HepG2 (cell line): Measurements from ENCODE around the gene ZMYND8. TPM values are rescaled to one million over a fixed set of nuclear protein-coding genes. Genes with fewer than 3 reads are reported as not detected.
A peak's percentile ranks its signal among the peaks of the same experiment; 100 is the strongest.

Experiments used
- EZH2 ChIP-seq: conservative IDR thresholded peaks from 2 replicates; pipeline ENCODE4 v1.6.1; 2012; ENCODE audit warnings: mild to moderate bottlenecking, low read depth, low read length, moderate library complexity
- GMEB2 ChIP-seq: IDR thresholded peaks from 2 replicates; pipeline ENCODE4 v1.6.1; 2016; ENCODE audit warnings: missing biosample characterization, missing genetic modification reagents, low read depth
- HOMEZ ChIP-seq: IDR thresholded peaks from 2 replicates; pipeline ENCODE4 v1.6.1; 2016; ENCODE audit warnings: low read depth
- ISX ChIP-seq: sonication (generic); formaldehyde crosslinking; conservative IDR thresholded peaks from 2 replicates; pipeline ENCODE4 v1.5.0; 2020; ENCODE audit warnings: missing genetic modification reagents
- PLSCR1 ChIP-seq: sonication (generic); formaldehyde crosslinking; IDR thresholded peaks from 2 replicates; pipeline ENCODE4 v1.5.0; 2020; ENCODE audit warnings: missing genetic modification reagents, mild to moderate bottlenecking, borderline replicate concordance
- POLR2AphosphoS2 ChIP-seq: IDR thresholded peaks from 2 replicates; pipeline ENCODE4 v1.6.1; 2011; ENCODE audit warnings: low read depth, low read length, improper control_type of control experiment
- PRDM15 ChIP-seq: sonication (generic); formaldehyde crosslinking; IDR thresholded peaks from 2 replicates; pipeline ENCODE4 v1.4.0; 2020; ENCODE audit warnings: missing genetic modification reagents
- RARA ChIP-seq: IDR thresholded peaks from 2 replicates; pipeline ENCODE4 v1.6.1; 2016; ENCODE audit warnings: missing genetic modification reagents, missing compliant biosample characterization
- SMAD1 ChIP-seq: sonication (generic); formaldehyde crosslinking; IDR thresholded peaks from 2 replicates; pipeline ENCODE4 v1.4.0; 2020; ENCODE audit warnings: missing genetic modification reagents, low read depth, mild to moderate bottlenecking, borderline replicate concordance
- ZBED4 ChIP-seq: sonication (generic); formaldehyde crosslinking; IDR thresholded peaks from 2 replicates; pipeline ENCODE4 v1.4.0; 2020; ENCODE audit warnings: missing genetic modification reagents, borderline replicate concordance
- ZBTB38 ChIP-seq: sonication (generic); formaldehyde crosslinking; IDR thresholded peaks from 2 replicates; pipeline ENCODE4 v1.5.1; 2020; ENCODE audit warnings: mild to moderate bottlenecking, missing genetic modification reagents
- ZNF138 ChIP-seq: sonication (generic); formaldehyde crosslinking; IDR thresholded peaks from 2 replicates; pipeline ENCODE4 v1.5.0; 2020; ENCODE audit warnings: mild to moderate bottlenecking, low read depth, missing genetic modification reagents
- ZNF33A ChIP-seq: sonication (generic); formaldehyde crosslinking; IDR thresholded peaks from 2 replicates; pipeline ENCODE4 v1.5.1; 2020; ENCODE audit warnings: missing genetic modification reagents, mild to moderate bottlenecking, moderate library complexity, borderline replicate concordance
- ZNF362 ChIP-seq: sonication (generic); formaldehyde crosslinking; IDR thresholded peaks from 2 replicates; pipeline ENCODE4 v1.4.0; 2020; ENCODE audit warnings: missing genetic modification reagents, mild to moderate bottlenecking, borderline replicate concordance
- ZNF460 ChIP-seq: sonication (generic); formaldehyde crosslinking; IDR thresholded peaks from 2 replicates; pipeline ENCODE4 v1.5.1; 2020; ENCODE audit warnings: missing genetic modification reagents, mild to moderate bottlenecking, borderline replicate concordance
- ZNF616 ChIP-seq: sonication (generic); formaldehyde crosslinking; IDR thresholded peaks from 2 replicates; pipeline ENCODE4 v1.5.0; 2020; ENCODE audit warnings: low read depth, mild to moderate bottlenecking, missing genetic modification reagents
- ZNF790 ChIP-seq: sonication (generic); formaldehyde crosslinking; IDR thresholded peaks from 2 replicates; pipeline ENCODE4 v1.8.0; 2022; ENCODE audit warnings: missing genetic modification reagents, mild to moderate bottlenecking, borderline replicate concordance
- polyA plus RNA-seq, 8 experiments: library from polyadenylated mRNA; depleted of rRNA in 3 of 8; stranded (reverse) in 7 of 8; unstranded in 1 of 8; fragments of >200 nt; fragmentation: Illumina TruSeq in 4 of 8; extraction: Trizol in 4 of 8; gene quantifications; 2 replicates each; pipeline versions ENCODE4 v1.2.1 to v1.2.3, GENCODE V29; 2011 to 2016; ENCODE audit warnings: low read depth in 4 of 8, missing spikeins in 1 of 8, mixed read lengths in 1 of 8; ENCODE audit not compliant: insufficient read depth in 1 of 8
- total RNA-seq, 5 experiments: library from RNA; depleted of rRNA; stranded (reverse); fragments of >200 nt; fragmentation: Illumina TruSeq; extraction: Trizol; gene quantifications; 2 replicates each; pipeline ENCODE4 v1.2.3, GENCODE V29; 2016; ENCODE audit warnings: low read depth in 1 of 5

The ZMYND8 gene
- total and polyA plus RNA-seq, 2 of the 13 experiments (the other 11 are each of a cell fraction or from before 2014, with no cell fraction given): 53.9 to 84.7 TPM

GRCh38 chr20:47249913-47250312, 106.6 kb downstream of the ZMYND8 start (continued):
- TF ChIP-seq GMEB2 (CRISPR knock-in tag): no peak
- no peak for TF ChIP-seq ISX (CRISPR knock-in tag)
- no peak for TF ChIP-seq ZBED4 (CRISPR knock-in tag)
- TF ChIP-seq ZNF460 (CRISPR knock-in tag): no peak
- TF ChIP-seq ZNF616: no peak
- TF ChIP-seq RARA (CRISPR knock-in tag): 0 out of 2 replicates have a peak, but pooled peaks have one; percentile 30
- TF ChIP-seq PRDM15 (CRISPR knock-in tag): no peak
- no peak for TF ChIP-seq POLR2AphosphoS2
- TF ChIP-seq HOMEZ (CRISPR knock-in tag): no peak
- no peak for TF ChIP-seq SMAD1 (CRISPR knock-in tag)
- no peak for TF ChIP-seq ZNF790
- no peak for TF ChIP-seq PLSCR1 (CRISPR knock-in tag)
- no peak for TF ChIP-seq ZBTB38 (CRISPR knock-in tag)
- TF ChIP-seq ZNF138 (CRISPR knock-in tag): no peak
- no peak for TF ChIP-seq EZH2
- TF ChIP-seq ZNF362 (CRISPR knock-in tag): no peak
- no peak for TF ChIP-seq ZNF33A (CRISPR knock-in tag)
